ENCODE data around the gene UBXN4. TPM values are rescaled to one million over a fixed set of nuclear protein-coding genes. Genes with fewer than 3 reads are reported as not detected.
"Not testable (repeated sequence)": the region's sequence is repeated elsewhere in the genome, so short reads cannot be mapped to it uniquely, and the experiment has no call there.

Gene UBXN4
- total RNA-seq, 1 donor from 2014 or later: 88.1 TPM

DNA sequence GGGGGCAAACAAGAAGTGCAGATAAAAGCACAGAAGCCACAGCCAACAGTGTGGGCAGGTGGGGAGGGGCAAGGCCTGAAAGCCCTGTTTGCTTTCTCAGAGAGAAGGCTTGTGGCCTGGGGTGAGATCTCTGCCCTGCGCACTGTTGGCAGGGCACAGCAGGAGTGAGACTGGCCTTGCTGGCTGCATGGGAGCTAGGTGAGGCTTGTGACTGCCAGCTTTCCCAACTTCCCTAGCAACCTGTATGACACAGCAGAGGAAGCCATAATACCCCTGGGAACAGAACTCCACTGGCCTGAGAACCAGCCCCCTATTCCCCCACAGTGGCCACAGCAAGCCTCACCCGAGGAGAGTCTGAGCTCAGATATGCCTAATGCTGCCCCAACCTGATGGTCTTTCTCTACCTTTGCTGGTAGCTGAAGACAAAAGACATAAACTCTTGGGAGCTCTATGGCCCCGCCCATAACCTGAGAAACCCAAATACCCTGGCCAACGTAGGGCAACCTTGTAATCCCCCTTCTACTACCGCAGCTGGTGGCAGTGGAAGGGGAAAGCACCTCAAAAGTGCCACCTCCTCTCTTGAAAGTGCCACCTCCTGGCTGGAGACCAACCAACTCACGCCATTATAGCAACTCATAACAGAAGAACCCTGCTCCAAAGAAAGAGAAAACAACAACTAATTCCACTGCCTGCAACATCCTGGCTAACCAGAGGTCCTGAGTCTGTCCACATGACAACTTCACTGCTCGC is 50.9 kb downstream of the UBXN4 start:
- intact Hi-C loops (cut with DNase I): no loop called here
- no peak overlapping the region for H3K4me3 ChIP-seq
- H3K27me3 ChIP-seq (ENCODE audit: low read depth): no peaks in the 10 kb centered on the region
- no peaks in the 10 kb centered on the region for H3K36me3 ChIP-seq
- no peaks in the 10 kb centered on the region for H3K9me3 ChIP-seq
- TF ChIP-seq, protein P1, sequence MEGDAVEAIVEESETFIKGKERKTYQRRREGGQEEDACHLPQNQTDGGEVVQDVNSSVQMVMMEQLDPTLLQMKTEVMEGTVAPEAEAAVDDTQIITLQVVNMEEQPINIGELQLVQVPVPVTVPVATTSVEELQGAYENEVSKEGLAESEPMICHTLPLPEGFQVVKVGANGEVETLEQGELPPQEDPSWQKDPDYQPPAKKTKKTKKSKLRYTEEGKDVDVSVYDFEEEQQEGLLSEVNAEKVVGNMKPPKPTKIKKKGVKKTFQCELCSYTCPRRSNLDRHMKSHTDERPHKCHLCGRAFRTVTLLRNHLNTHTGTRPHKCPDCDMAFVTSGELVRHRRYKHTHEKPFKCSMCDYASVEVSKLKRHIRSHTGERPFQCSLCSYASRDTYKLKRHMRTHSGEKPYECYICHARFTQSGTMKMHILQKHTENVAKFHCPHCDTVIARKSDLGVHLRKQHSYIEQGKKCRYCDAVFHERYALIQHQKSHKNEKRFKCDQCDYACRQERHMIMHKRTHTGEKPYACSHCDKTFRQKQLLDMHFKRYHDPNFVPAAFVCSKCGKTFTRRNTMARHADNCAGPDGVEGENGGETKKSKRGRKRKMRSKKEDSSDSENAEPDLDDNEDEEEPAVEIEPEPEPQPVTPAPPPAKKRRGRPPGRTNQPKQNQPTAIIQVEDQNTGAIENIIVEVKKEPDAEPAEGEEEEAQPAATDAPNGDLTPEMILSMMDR (IDR thresholded peaks at IDR 0.05): no peak
- H3K4me1 ChIP-seq: no peaks in the 10 kb centered on the region
- no peak overlapping the region for H3K27ac ChIP-seq
- ATAC-seq: no peak
- DNase-seq: no peak

DNA sequence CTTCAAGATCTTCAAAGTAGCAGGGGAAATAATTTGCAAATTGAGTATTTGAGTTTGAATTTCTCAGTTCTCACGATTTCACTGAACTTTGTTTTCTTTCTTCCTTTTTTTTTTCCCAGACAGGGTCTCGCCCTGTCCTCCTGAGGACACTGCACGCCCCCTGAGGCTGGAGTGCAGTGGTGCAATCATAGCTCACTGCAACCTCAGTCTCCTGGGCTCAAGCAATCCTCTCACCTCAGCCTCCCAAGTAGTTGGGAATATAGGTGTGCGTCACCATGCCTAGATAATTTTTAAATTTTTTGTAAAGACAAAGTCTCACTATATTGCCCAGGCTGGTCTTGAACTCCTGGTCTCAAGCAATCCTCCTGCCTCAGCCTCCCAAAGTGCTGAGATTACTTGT is 54.0 kb downstream of the UBXN4 start:
- intact Hi-C loops (cut with DNase I); ATAC-seq; DNase-seq; H3K4me3 ChIP-seq; H3K27me3 ChIP-seq (ENCODE audit: low read depth); H3K9me3 ChIP-seq; H3K36me3 ChIP-seq; H3K4me1 ChIP-seq; H3K27ac ChIP-seq: not testable (repeated sequence)

DNA sequence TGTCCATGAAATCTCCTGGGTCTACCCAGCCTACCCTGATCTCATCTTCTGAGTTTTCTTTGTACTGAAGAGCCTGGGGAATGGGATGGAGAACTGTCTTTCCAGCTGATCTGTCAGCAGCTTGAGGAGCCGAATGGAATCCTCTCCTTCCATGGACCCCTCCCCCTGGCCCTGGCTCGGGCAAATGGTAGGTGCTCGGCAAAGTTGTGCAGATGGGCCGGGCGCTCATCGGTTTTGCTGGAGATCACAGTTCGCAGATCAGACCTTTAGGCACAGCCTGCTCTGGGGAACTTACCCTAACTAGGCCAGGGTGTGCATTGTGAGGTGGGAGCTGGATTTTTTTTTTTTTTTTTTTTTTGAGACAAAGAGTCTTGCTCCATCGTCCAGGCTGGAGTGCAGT is 55.0 kb downstream of the UBXN4 start:
- ATAC-seq: no peak
- Histone ChIP-seq H3K9me3 (peaks cover 6% of the 10 kb centered on the region), H3K27me3 (ENCODE audit: low read depth) (no peaks in the 10 kb centered on the region), H3K36me3 (no peaks in the 10 kb centered on the region), H3K27ac (no peak overlapping the region), H3K4me3 (no peak overlapping the region), H3K4me1 (no peaks in the 10 kb centered on the region)
- no peak for DNase-seq
- intact Hi-C loops (cut with DNase I): no loop called here
- TF ChIP-seq, protein P1 (IDR thresholded peaks at IDR 0.05): no peak

DNA sequence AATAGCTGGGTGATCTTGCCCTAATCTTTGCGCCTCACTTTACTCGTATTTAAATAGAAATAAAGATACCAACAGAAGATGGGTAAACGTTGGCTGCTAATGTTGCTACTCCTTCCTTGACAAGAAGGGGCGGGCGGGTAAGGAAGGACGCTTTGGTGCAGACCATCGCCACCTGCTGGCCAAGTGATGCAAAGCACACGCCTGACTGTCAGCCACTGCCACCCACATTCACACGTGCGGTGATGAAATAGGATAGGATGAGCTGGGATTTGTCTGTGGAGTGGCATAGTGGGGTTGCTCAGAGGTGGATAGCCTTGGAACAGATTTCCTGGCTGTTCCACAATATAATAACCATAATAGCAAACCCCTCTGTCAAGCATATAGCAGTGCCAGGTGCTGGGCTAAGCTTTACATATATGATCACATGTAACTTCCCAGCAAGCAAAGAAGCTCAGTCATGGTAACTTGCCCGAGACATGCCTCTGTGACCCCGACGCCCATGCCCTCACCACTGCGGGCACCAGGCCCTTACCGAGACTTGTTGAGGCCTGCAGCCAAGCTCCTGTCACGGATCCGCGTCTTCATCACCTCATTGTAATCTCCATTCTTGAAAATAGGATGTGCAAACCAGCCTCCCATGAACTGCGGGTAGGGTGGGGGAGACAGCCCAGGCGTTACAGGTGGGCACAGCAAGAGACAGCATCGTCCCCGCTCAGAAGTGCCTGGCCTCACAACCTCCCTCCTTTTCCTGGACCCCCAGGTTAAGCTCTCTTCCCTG is 56.0 kb downstream of the UBXN4 start:
- Histone ChIP-seq H3K36me3 (no peaks in the 10 kb centered on the region), H3K27ac (no peak overlapping the region), H3K4me1 (no peaks in the 10 kb centered on the region), H3K4me3 (no peak overlapping the region), H3K9me3 (peaks cover 6% of the 10 kb centered on the region), H3K27me3 (ENCODE audit: low read depth) (no peaks in the 10 kb centered on the region)
- intact Hi-C loops (cut with DNase I): no loop called here
- TF ChIP-seq, protein P1 (IDR thresholded peaks at IDR 0.05): peak; percentile 91
- DNase-seq (peak; percentile 83), ATAC-seq (peak; percentile 87 to 90)

DNA sequence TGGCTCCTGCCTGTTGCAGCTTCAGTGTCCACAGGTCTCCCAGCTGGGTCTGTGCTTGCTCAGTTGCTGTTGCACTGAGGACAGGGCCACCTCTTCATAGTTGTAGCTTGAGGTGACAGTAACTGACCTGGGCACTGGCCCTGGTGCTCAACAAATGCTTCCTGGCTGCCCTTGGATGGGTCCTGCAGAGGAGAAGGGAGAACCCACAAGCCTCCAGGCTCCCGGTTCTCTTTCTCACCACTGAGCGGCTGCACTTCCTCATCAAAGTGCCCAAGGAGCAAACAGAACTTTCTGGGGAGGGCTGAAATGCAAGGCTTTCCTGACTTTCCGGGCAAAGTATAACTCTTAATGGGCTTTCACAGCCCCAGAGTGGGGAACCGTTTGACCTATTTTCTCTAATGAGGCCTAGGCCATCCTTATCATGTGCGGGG is 56.6 kb downstream of the UBXN4 start:
- H3K36me3 ChIP-seq: no peaks in the 10 kb centered on the region
- TF ChIP-seq, protein P1 (IDR thresholded peaks at IDR 0.05): no peak
- DNase-seq (no peak), ATAC-seq (no peak)
- no peak overlapping the region for H3K27ac ChIP-seq
- H3K9me3 ChIP-seq: peaks cover 6% of the 10 kb centered on the region
- H3K27me3 ChIP-seq (ENCODE audit: low read depth): no peaks in the 10 kb centered on the region
- H3K4me3 ChIP-seq: no peak overlapping the region
- H3K4me1 ChIP-seq: no peaks in the 10 kb centered on the region
- intact Hi-C loops (cut with DNase I): no loop called here

DNA sequence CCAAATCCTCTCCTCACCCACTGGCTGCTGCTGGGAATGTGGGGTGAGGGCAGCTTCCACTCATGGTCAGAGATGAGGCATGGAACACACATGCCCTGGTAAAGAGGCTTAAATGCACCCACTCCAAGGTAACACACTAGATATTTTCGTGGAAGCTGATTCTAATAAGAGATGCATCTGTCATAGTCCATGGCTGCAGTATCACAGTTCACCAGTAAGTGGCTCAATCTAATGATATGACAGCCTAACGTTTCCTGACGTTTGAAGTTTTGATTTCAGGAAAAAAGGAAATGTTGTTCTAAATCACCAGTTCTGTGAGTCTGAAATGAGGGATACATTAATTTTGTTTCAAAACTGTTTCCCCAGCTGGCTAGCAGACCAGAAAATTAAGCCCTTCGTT is 57.1 kb downstream of the UBXN4 start:
- Histone ChIP-seq H3K4me1 (no peaks in the 10 kb centered on the region), H3K9me3 (peaks cover 6% of the 10 kb centered on the region), H3K4me3 (no peak overlapping the region), H3K36me3 (no peaks in the 10 kb centered on the region), H3K27ac (no peak overlapping the region), H3K27me3 (ENCODE audit: low read depth) (no peaks in the 10 kb centered on the region)
- ATAC-seq (no peak), DNase-seq (no peak)
- intact Hi-C loops (cut with DNase I): no loop called here
- TF ChIP-seq, protein P1 (IDR thresholded peaks at IDR 0.05): no peak
